Stimulated activated CD8-positive, alpha-beta memory T cell treated with anti-CD3 and anti-CD28 coated beads, Interleukin-12 subunit alpha, Interleukin-12 subunit beta, amount 100 ng/mL, for 4 hours (primary cell): Measurements from ENCODE around the gene NXF3.
"Not testable (repeated sequence)": the region's sequence is repeated elsewhere in the genome, so short reads cannot be mapped to it uniquely, and the experiment has no call there.

ENCODE experiments used
- DNase-seq: peaks from one replicate; pipeline ENCODE4 v3.0.0-alpha.2; 2020; ENCODE audit warnings: low read depth

NXF3 gene

GRCh38 chrX:103033371-103033770 lies 59.6 kb downstream of the NXF3 start:
- not testable (repeated sequence) for DNase-seq
